ENCODE data around the gene CEBPG. TPM values are rescaled to one million over a fixed set of nuclear protein-coding genes. Genes with fewer than 3 reads are reported as not detected.

Gene CEBPG
- total RNA-seq, 1 experiment from 2014 or later = 33.4 TPM

- intact Hi-C loops (cut with micrococcal nuclease; ENCODE audit: unreplicated experiment) = no loop called here
- H3K36me3 ChIP-seq (ENCODE audit: low read depth) = no peaks in the 10 kb centered on the region
- H3F3A ChIP-seq (ENCODE audit: insufficient read depth, low read depth) = no peaks in the 10 kb centered on the region
- H3K9me2 ChIP-seq (ENCODE audit: insufficient read depth) = no peaks in the 10 kb centered on the region
- no peaks in the 10 kb centered on the region for H3K4me1 ChIP-seq (replicated peaks; ENCODE audit: insufficient read depth)
- BruUV-seq (replicated peaks) = no TSS peak
- H3K27ac ChIP-seq = no peak overlapping the region
- no peaks in the 10 kb centered on the region for H3K79me2 ChIP-seq (ENCODE audit: low read depth)
- no peak overlapping the region for H2AFZ ChIP-seq
- ChIA-PET CTCF (no interaction called here), POLR2A (ENCODE audit: unreplicated experiment) (no interaction called here)
- no peak overlapping the region for H3K4me3 ChIP-seq
- peaks cover 6% of the 10 kb centered on the region for H4K20me1 ChIP-seq (ENCODE audit: insufficient read depth)
- no peak for DNase-seq
- no peaks in the 10 kb centered on the region for H3K27me3 ChIP-seq (ENCODE audit: insufficient read depth, low read depth)
- H3K9me3 ChIP-seq (ENCODE audit: insufficient read depth, low read depth) = no peaks in the 10 kb centered on the region
- no peak overlapping the region for H3K4me2 ChIP-seq
- TF ChIP-seq, protein P1, sequence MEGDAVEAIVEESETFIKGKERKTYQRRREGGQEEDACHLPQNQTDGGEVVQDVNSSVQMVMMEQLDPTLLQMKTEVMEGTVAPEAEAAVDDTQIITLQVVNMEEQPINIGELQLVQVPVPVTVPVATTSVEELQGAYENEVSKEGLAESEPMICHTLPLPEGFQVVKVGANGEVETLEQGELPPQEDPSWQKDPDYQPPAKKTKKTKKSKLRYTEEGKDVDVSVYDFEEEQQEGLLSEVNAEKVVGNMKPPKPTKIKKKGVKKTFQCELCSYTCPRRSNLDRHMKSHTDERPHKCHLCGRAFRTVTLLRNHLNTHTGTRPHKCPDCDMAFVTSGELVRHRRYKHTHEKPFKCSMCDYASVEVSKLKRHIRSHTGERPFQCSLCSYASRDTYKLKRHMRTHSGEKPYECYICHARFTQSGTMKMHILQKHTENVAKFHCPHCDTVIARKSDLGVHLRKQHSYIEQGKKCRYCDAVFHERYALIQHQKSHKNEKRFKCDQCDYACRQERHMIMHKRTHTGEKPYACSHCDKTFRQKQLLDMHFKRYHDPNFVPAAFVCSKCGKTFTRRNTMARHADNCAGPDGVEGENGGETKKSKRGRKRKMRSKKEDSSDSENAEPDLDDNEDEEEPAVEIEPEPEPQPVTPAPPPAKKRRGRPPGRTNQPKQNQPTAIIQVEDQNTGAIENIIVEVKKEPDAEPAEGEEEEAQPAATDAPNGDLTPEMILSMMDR (conservative IDR thresholded peaks at IDR 0.05) = no peak
- no peak for TF ChIP-seq EZH2 (IDR thresholded peaks at IDR 0.05; ENCODE audit: low read depth)
Measured at GRCh38 chr19:33413426-33413725, 39.9 kb downstream of the CEBPG start.

DNA sequence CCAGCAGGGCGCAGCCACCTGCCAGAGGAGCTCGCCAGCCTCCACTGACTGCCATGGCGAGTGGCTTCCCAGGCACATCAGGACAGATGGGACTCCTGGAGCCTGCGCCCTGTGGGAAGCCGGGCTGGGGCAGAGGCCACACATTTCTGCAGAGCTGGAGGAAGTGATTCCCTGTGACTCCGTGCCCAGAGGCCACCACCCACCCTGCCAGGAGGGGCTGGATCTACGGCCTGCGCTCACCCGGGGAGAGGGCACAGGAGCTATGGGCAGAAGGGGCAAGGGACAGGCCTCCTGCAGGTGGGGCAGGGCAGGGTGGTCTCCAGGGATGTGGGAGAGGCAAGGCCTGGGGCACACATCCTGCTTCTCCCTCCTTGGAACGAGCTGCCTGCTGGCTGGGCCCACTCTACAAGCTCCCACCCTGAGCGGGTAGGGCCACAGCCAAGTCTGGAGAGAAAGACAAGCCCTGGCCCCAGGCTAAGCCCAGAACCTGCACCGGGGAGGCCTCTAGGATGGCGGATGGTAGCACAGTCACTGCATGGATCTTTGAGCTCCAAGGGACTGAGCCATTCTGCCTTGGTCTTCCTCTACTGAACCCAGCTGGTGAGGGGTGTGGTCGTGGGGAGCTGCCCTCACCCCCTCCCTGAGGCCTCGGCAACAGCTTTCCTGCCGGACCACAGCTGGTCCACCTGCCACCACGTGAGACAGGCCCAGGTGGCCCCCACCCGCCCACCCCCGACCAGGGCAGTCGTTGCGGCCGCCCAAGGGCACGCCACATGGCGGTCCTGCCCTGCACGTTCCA, 40.6 kb downstream of the CEBPG start:
- no peak for DNase-seq
- no peaks in the 10 kb centered on the region for H3K79me2 ChIP-seq (ENCODE audit: low read depth)
- no peaks in the 10 kb centered on the region for H3K9me3 ChIP-seq (ENCODE audit: insufficient read depth, low read depth)
- intact Hi-C loops (cut with micrococcal nuclease; ENCODE audit: unreplicated experiment) = no loop called here
- no peaks in the 10 kb centered on the region for H3K4me1 ChIP-seq (replicated peaks; ENCODE audit: insufficient read depth)
- no peaks in the 10 kb centered on the region for H3F3A ChIP-seq (ENCODE audit: insufficient read depth, low read depth)
- ChIA-PET POLR2A (ENCODE audit: unreplicated experiment) (no interaction called here), CTCF (no interaction called here)
- H3K4me2 ChIP-seq = no peak overlapping the region
- no TSS peak for BruUV-seq (replicated peaks)
- H3K4me3 ChIP-seq = no peak overlapping the region
- H3K36me3 ChIP-seq (ENCODE audit: low read depth) = no peaks in the 10 kb centered on the region
- H3K27me3 ChIP-seq (ENCODE audit: insufficient read depth, low read depth) = no peaks in the 10 kb centered on the region
- no peak for TF ChIP-seq EZH2 (IDR thresholded peaks at IDR 0.05; ENCODE audit: low read depth)
- TF ChIP-seq, protein P1 (conservative IDR thresholded peaks at IDR 0.05) = no peak
- no peaks in the 10 kb centered on the region for H3K9me2 ChIP-seq (ENCODE audit: insufficient read depth)
- peaks cover 6% of the 10 kb centered on the region for H4K20me1 ChIP-seq (ENCODE audit: insufficient read depth)
- no peak overlapping the region for H2AFZ ChIP-seq
- no peak overlapping the region for H3K27ac ChIP-seq

DNA sequence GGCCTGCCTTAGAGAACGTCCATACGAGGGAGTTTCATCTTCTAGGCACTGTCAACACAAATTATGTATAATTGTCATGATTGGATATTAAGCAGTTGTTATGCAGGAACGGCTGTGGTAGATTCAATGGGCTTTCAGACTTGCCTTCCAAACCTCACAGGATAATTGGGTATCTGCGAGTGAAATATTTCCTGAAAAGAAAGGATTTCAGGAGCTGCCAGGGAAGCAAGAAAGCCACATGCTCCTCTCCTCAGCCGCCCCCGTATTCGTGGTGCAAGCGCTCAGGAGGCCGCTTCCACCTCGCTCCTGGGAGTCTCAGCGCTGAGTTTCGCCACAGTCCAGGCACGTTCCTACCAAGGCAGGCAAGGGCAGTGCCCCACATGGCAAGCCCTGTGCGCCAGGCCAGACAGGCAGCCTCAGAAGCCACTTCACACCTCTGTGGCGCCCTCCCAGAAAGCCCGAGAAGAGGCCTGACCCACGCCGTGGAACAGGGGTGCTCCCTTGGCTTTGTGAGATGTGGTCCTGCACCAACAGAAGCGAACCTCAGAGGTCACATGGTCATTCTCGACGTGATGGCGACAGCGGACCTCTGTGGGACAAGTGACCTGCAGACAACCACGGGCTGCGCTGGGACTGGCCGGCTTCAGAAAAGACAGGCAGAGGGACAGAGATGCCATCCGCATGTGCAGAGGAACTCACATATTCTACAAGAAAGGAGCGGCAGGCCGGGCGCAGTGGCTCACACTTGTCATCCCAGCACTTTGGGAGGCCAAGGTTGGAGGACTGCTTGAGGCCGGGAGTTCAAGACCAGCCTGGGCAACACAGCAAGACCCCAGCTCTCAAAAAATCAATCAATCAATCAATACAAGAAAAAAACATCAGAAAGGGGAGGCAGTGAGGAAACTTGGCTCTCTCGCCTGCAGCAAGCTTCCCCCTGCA, 41.4 kb downstream of the CEBPG start:
- Histone ChIP-seq H3K4me3 (no peak overlapping the region), H3K4me1 (replicated peaks; ENCODE audit: insufficient read depth) (no peaks in the 10 kb centered on the region), H3K9me2 (ENCODE audit: insufficient read depth) (no peaks in the 10 kb centered on the region), H3K27ac (no peak overlapping the region), H3K79me2 (ENCODE audit: low read depth) (no peaks in the 10 kb centered on the region), H3K36me3 (ENCODE audit: low read depth) (no peaks in the 10 kb centered on the region), H4K20me1 (ENCODE audit: insufficient read depth) (peaks cover 6% of the 10 kb centered on the region), H2AFZ (no peak overlapping the region), H3K4me2 (no peak overlapping the region), H3F3A (ENCODE audit: insufficient read depth, low read depth) (no peaks in the 10 kb centered on the region), H3K27me3 (ENCODE audit: insufficient read depth, low read depth) (no peaks in the 10 kb centered on the region), H3K9me3 (ENCODE audit: insufficient read depth, low read depth) (no peaks in the 10 kb centered on the region)
- intact Hi-C loops (cut with micrococcal nuclease; ENCODE audit: unreplicated experiment) = no loop called here
- POLR2A ChIA-PET (ENCODE audit: unreplicated experiment) = no interaction called here
- no peak for DNase-seq
- CTCF ChIA-PET = no interaction called here
- TF ChIP-seq EZH2 (IDR thresholded peaks at IDR 0.05; ENCODE audit: low read depth) = no peak
- TF ChIP-seq, protein P1 (conservative IDR thresholded peaks at IDR 0.05) = no peak
- BruUV-seq (replicated peaks) = no TSS peak
